ENCODE results near the gene MAP3K20.

- no peak for TF ChIP-seq CTCF (IDR thresholded peaks at IDR 0.05 in 8 of 11, conservative IDR thresholded peaks at IDR 0.05 in 3 of 11)
- no peak for TF ChIP-seq POLR2AphosphoS5 (IDR thresholded peaks at IDR 0.05)
These were observed 56.9 kb downstream of the MAP3K20 start for GRCh38 chr2:173132531-173132930.
